IPS-NIHi7 (cell line): ENCODE data around the gene ABCD3.
"Not testable (repeated sequence)": the region's sequence is repeated elsewhere in the genome, so short reads cannot be mapped to it uniquely, and the experiment has no call there.

Experiments
- DNase-seq: peaks from one replicate; pipeline ENCODE4 v3.0.0; 2012; ENCODE audit warnings: mixed read lengths; ENCODE audit errors: extremely low spot score

The ABCD3 gene

GRCh38 chr1:94417978-94418663, at the start of gene ABCD3:
ABCD3 (plus strand) TSS chr1:94418389; CDS start chr1:94418479, 90 bp downstream.
- peak; percentile 93 for DNase-seq

DNA sequence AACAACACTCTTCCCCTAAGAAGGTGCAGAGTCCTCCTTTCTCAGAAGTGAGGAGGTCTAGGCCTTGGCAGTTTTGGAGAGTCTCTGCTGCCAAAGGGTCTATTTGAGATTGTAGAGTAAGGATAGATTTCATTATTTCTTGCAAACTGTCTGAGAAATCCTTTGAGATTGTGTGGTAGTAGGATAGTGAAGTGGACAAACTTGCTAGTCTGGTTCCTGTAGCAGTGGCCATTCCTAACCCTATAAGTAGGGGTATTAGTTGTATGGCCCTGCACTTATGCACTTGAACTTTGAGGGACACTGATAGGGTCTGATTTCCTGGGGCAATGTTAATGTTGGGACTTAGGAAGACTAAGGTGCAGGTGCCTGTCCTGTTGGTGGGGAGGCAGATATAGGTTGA, 45.4 kb upstream of the ABCD3 start:
- DNase-seq, result not testable (repeated sequence)

DNA sequence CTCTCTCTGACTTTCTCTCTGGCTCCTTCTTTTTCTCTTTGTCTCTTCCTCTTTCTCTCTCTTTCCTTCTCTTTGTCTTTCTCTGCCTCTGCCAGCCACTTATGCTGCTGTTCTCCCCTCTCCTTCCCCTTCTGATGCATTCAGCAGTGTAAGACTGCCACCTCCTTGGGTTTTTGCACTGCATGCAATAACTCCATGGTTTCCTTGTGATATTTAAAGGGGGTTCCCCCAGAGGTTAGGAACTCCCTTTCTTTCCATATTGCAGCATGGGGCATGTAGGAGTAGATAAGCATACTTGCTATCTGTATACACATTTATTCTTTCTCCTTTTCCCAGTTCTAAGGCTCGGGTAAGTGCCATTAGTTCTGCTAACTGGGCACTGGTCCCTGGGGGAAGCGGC, 44.9 kb upstream of the ABCD3 start:
- not testable (repeated sequence) for DNase-seq

DNA sequence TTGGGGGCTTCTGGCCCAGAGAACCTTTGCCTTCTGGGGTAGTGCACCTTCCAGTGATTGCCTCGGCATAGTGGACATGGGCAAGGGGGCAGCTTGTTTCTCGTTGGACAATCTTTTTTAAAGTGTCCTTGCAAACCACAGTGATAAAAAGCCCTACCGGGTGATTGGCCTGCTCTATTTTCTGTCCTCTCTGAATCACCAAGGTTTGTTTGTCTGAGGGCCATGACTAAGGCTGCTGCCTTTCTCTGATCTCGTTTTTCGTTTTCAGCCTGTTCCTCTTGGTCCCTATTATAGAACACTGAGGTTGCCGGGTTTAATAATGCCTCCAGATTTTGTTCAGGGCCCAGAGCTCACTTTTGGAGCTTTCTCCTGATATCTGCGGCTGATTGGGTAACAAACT, 42.5 kb upstream of the ABCD3 start:
- DNase-seq, result not testable (repeated sequence)

DNA sequence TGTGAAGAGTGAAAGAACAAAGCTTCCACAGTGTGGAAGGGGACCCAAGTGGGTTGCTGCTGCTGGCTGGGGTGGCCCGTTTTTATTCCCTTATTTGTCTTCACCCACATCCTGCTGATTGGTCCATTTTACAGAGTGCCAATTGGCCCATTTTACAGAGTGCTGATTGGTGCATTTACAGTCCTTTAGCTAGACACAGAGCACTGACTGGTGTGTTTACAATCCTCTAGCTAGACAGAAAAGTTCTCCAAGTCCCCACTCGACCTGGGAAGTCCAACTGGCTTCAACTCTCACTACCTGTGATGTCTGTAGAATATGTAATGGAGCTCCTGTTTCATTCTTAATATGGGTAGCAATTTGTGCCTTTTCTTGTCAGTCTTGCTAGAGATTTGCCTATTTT, 39.7 kb upstream of the ABCD3 start:
- not testable (repeated sequence) for DNase-seq

DNA sequence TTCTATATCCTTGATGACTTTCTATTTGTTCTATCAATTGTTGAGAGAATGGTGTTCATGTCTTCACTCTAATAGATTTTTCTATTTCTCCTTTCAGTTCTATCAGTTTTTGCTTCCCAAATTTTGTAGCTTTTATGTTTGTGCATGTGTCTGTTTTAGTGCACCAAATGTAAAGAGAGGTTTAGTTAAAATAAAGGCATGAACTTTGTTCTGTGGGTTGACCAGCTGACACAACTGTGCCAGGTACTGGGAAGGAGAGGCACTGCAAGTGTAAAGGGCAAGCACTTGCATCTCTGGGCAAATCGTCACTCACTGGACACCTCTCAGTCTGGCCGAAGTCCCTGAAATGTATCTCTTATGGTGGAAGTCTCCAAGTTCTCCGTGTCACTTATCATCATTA, 38.6 kb upstream of the ABCD3 start:
- no peak for DNase-seq

DNA sequence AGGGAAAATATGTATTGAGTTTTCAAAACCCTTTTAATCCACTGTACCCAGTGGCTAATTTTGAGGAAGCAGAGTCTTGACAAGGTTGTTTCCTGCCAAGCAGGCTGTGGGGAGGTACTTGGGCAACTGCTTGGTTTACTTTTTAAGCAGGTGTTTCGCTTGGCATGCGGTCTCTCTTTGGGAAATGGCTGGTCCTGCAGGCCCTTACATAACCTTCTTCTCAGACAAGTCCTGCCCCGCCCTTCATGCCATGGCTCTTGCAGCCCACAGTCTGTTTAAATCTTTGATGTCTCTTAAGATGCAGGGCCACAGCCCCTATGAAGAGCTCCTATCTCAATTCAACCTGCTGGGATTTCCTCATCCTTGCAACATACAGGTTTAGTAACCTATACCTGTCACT, 36.0 kb upstream of the ABCD3 start:
- DNase-seq, result no peak

GRCh38 chr1:94383966-94384408, 34.2 kb upstream of the ABCD3 start:
- no peak for DNase-seq

GRCh38 chr1:94384485-94385265, 33.5 kb upstream of the ABCD3 start:
- no peak for DNase-seq

GRCh38 chr1:94385308-94385929, 32.8 kb upstream of the ABCD3 start:
- DNase-seq, result no peak

- no peak for DNase-seq
Observed at GRCh38 chr1:94389298-94389697, 28.9 kb upstream of the ABCD3 start.

DNA sequence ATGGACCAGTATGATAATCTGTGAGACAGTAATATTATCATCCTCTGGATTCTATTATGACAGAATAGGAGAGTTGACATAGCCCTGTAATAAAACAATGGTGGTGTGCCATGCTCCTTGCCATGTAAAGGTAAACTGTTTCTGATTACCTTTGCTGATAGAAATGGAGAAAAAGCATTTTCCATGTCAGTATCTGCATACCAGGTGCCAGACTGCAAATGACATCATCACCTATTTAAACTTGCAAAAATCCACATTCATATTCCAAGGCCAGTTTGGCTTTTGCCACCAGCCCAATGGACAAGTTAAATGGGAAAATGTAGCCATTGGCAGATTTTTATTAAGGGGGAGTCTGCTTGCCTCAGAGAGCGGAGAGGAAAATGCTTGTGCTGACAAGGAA, 23.9 kb upstream of the ABCD3 start:
- no peak for DNase-seq

DNA sequence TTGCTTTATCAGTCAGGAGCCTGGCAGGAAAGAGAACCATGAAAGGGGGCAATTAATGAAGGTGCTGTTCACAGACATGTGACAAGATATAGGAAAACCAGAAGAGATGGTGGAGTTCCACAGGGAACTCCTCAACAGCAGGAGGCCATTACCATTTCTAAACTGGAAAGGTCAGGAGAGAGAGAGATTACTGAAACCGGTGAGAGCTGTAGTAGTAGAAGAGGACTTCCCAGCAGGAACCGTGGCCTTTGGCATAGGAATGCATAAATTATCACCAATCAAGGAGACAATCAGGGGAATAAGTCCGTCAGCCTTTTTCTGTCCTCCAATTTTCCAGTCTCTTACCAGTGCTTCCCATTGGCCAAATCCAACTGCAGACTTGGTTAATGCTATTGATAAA, 23.0 kb upstream of the ABCD3 start:
- no peak for DNase-seq

DNA sequence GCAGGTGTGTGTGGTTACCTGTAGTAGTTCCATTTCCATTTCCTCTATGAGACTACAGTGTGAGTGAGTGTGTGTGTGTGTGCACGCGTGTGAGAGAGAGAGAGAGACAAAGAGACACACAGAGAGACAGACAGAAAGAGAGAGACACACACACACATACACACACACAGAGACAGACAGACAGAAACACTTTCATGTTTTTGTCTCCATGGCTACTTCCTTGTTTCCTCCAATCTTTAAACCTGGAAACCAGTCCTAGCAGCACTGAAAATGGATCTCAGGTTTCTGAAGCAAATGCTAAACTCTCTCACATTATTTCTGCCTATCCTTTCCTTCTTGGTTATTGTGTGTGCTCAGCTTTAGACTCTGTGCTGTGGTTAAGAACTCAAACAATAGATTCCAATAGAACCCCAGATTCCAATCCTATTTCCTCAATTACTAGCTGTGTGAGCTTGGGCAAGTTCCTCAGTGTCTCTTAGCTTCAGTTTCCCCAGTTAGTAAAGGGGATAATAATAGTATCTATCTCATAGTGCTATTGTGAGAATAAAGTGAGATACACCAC, 22.4 kb upstream of the ABCD3 start:
- no peak for DNase-seq

DNA sequence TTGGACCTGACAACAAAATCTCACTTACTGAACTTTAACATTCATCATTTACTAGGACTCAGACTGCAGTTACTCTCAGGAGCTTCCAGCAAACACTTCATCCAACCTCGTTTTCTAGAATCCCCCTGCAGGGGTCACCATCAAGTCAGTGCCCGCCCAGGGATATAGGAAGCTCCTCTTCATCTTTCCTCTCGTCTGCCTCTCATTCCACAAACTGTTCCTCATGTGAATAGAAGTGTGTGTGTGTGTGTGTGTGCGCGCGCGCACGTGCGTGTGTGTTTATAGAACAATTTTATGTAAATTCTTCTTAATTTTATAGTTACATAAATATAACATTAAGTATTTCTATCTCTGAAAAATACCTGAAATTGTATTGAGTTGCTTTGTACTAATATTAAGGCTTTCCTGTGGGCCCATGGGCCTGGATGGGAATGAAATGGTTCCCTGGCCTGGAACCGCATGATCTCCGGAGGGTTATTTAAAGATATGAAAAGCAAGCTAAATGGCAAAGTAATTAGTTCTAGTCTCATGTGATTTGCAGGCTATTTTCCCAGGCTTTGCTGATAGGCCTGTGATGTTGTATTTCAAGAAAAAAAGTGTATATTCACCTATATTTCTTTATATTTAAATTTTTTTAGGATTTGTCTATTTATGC, 21.7 kb upstream of the ABCD3 start:
- DNase-seq, result peak; percentile 68

GRCh38 chr1:94398356-94398755, 19.8 kb upstream of the ABCD3 start:
- DNase-seq, result no peak

DNA sequence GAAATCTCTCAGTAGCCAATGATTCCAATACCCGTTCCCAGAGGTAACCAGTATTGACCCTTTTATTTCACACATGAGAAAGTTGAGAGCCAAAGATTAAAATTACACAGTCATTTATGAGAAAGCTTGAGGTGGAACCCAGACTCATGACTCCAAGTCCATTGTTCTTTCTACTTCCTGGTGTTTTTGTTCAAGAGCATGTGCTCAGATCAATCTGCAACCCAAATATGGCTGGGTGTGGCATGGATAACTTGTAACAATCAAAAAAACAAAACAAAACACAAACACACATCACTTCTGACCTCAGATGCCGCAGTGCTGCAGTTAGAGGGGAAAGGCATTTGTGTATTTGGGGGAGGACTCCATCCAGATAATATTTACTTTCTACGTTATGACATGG, 18.7 kb upstream of the ABCD3 start:
- no peak for DNase-seq

DNA sequence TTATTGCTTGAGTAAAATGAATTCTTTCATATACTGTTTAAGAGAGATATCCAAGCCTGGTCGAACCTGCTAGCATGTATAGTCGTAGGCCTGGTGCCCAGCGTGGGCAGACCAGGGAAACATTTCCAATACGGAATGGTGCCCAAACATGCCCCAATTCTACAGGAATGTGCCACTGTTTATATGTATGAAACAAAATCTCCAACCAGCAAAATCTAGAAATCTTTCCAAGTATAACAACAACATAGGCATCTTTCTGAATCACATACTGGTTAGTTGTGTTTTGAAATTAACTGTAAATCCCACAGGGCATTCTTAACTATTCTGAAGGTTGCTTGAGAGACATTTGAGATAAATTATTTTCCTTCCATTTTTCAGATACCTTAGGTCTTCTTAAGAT, 17.0 kb upstream of the ABCD3 start:
- DNase-seq, result no peak

DNA sequence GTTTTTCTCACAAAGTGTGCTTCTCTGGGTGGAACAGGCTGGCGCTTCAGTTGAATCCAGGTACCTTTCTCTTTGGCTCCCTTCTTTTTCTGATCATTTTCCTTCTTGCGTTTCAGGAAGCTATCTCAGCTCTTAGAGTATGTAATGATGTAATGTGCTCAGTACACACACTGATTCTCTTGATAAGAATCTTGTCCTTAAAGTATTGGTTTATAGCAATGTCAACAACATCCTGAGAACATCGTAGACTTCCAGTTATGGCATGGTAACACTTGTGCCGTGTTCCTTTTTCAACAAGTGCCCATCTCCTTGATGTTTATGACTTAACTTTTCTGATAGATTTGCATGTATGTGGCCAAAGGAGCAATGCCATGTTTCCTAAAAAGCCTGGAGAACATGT, 11.7 kb upstream of the ABCD3 start:
- no peak for DNase-seq

GRCh38 chr1:94408104-94408830, 9.9 kb upstream of the ABCD3 start:
- DNase-seq, result no peak

- DNase-seq, result no peak
Observed at GRCh38 chr1:94411237-94411636, 7.0 kb upstream of the ABCD3 start.
